IPS DF 6.9 (cell line): ENCODE results near the gene MAML3.

Experiments used
- DNase-seq: peaks from one replicate; pipeline ENCODE4 v3.0.0-alpha.2; 2013; ENCODE audit warnings: low read depth, low spot score
- H3K27ac ChIP-seq: one replicate; pipeline ENCODE4 v1.5.1; 2013; ENCODE audit warnings: low read length, control low read depth
- H3K27me3 ChIP-seq: 2 replicates; pipeline ENCODE4 v1.6.1; 2013; ENCODE audit warnings: mild to moderate bottlenecking, low read length; ENCODE audit not compliant: control insufficient read depth, insufficient read depth
- H3K36me3 ChIP-seq: 2 replicates; pipeline ENCODE4 v1.6.1; 2013; ENCODE audit warnings: low read length; ENCODE audit not compliant: control insufficient read depth, insufficient read depth
- H3K4me1 ChIP-seq: 2 replicates; pipeline ENCODE4 v1.6.1; 2013; ENCODE audit warnings: low read length; ENCODE audit not compliant: control insufficient read depth, insufficient read depth
- H3K4me3 ChIP-seq: 2 replicates; pipeline ENCODE4 v1.5.1; 2013; ENCODE audit warnings: mild to moderate bottlenecking, low read length
- H3K9me3 ChIP-seq: 2 replicates; pipeline ENCODE4 v1.6.1; 2013; ENCODE audit warnings: low read length, inconsistent platforms; ENCODE audit not compliant: control insufficient read depth, insufficient read depth
- WGBS: extraction: QIAGEN DNeasy Blood & Tissue Kit; methylation state at CpG from one replicate; pipeline ENCODE4 v1.1.7; 2013; ENCODE audit warnings: mixed read lengths, missing lambda C conversion rate; ENCODE audit not compliant: insufficient read length, insufficient coverage; 5-methylcytosine and 5-hydroxymethylcytosine counted together

MAML3 gene

DNA sequence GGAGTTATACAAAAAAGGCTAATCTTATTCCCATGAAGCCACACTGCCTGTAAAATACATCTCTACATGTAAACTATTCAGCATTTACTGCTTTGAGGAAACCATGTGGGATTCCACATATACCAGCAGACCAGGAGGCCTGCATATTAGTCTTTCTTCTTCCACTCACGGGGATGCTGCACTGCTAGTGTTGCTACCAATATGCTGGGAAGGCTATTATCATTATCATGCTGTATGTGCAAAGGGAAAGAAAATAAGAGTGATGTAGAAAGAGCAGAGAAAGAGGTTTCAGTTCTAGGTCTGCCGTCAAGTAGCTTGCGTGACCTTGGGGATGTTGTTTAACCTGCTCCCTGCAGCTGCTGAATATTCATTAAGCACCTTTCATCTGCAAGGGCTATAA is 427.4 kb downstream of the MAML3 start:
- H3K27ac ChIP-seq, result no peak overlapping the region
- no peaks in the 10 kb centered on the region for H3K4me1 ChIP-seq
- no peak overlapping the region for H3K4me3 ChIP-seq
- no CpG with 5 or more reads among the region's 3 CpGs for WGBS
- H3K36me3 ChIP-seq, result no peaks in the 10 kb centered on the region
- H3K27me3 ChIP-seq, result no peaks in the 10 kb centered on the region
- H3K9me3 ChIP-seq, result no peaks in the 10 kb centered on the region
- DNase-seq, result no peak

DNA sequence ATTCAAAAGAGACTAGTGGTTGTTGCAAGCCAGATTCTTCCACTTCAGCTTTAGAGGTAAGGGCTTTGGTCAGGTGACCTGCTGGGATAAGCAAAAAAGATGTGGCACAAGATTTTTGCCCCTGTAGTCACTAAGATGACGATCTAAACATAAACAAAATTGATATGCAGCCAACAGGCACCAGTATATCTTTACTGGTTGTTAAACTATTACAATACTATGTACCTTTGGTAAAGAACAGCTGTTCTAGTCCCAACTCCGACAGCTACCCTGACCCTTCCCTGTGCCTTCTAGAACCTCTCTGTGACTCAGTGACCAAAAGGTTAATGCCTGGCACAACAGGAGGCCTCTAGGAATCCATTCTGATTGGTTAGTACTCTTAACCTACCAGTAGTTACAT is 428.7 kb downstream of the MAML3 start:
- Histone ChIP-seq H3K4me1 (no peaks in the 10 kb centered on the region), H3K9me3 (no peaks in the 10 kb centered on the region), H3K4me3 (no peak overlapping the region), H3K27ac (no peak overlapping the region), H3K36me3 (no peaks in the 10 kb centered on the region), H3K27me3 (no peaks in the 10 kb centered on the region)
- no CpG with 5 or more reads among the region's 2 CpGs for whole genome bisulfite sequencing
- DNase-seq, result no peak

- Histone ChIP-seq H3K4me3 (no peak overlapping the region), H3K4me1 (no peaks in the 10 kb centered on the region), H3K9me3 (no peaks in the 10 kb centered on the region), H3K27ac (no peak overlapping the region), H3K27me3 (peaks cover 3% of the 10 kb centered on the region; the same call in 1 of the 2 replicates), H3K36me3 (peaks cover 3% of the 10 kb centered on the region; the same call in 1 of the 2 replicates)
- WGBS, result 100% methylated on average over 1 of the region's 4 CpGs
- DNase-seq, result no peak
Measured at GRCh38 chr4:139721789-139722188, 432.2 kb downstream of the MAML3 start.

GRCh38 chr4:139720806-139721205 is 433.2 kb downstream of the MAML3 start:
- no peak for DNase-seq
- Histone ChIP-seq H3K36me3 (peaks cover 3% of the 10 kb centered on the region; the same call in 1 of the 2 replicates), H3K27me3 (peaks cover 4% of the 10 kb centered on the region; the same call in 1 of the 2 replicates), H3K4me1 (no peaks in the 10 kb centered on the region), H3K9me3 (no peaks in the 10 kb centered on the region), H3K4me3 (no peak overlapping the region), H3K27ac (no peak overlapping the region)
- no CpG with 5 or more reads among the region's 6 CpGs for WGBS

- no peaks in the 10 kb centered on the region for H3K4me1 ChIP-seq
- H3K4me3 ChIP-seq, result no peak overlapping the region
- no peak for DNase-seq
- H3K36me3 ChIP-seq, result peaks cover 3% of the 10 kb centered on the region; the same call in 1 of the 2 replicates
- no CpG with 5 or more reads among the region's 16 CpGs for WGBS
- no peak overlapping the region for H3K27ac ChIP-seq
- no peaks in the 10 kb centered on the region for H3K9me3 ChIP-seq
- peaks cover 10% of the 10 kb centered on the region for H3K27me3 ChIP-seq
Measured at GRCh38 chr4:139719381-139720101, 434.4 kb downstream of the MAML3 start.

GRCh38 chr4:139718833-139719232 is 435.2 kb downstream of the MAML3 start:
- Histone ChIP-seq H3K36me3 (peaks cover 3% of the 10 kb centered on the region; the same call in 1 of the 2 replicates), H3K27me3 (peaks cover 10% of the 10 kb centered on the region), H3K9me3 (no peaks in the 10 kb centered on the region), H3K4me1 (no peaks in the 10 kb centered on the region), H3K4me3 (no peak overlapping the region), H3K27ac (no peak overlapping the region)
- no peak for DNase-seq
- no CpG with 5 or more reads among the region's 10 CpGs for WGBS

GRCh38 chr4:139718358-139718757 is 435.6 kb downstream of the MAML3 start:
- no CpG with 5 or more reads among the region's 6 CpGs for WGBS

GRCh38 chr4:139715746-139716391 is 438.1 kb downstream of the MAML3 start:
- no peaks in the 10 kb centered on the region for H3K9me3 ChIP-seq
- no peak overlapping the region for H3K27ac ChIP-seq
- no peaks in the 10 kb centered on the region for H3K4me1 ChIP-seq
- WGBS, result no CpG with 5 or more reads among the region's 9 CpGs
- H3K27me3 ChIP-seq, result peaks cover 15% of the 10 kb centered on the region
- no peak overlapping the region for H3K4me3 ChIP-seq
- DNase-seq, result no peak
- peaks cover 3% of the 10 kb centered on the region; the same call in 1 of the 2 replicates for H3K36me3 ChIP-seq

More at GRCh38 chr4:139718358-139718757, 435.6 kb downstream of the MAML3 start:
- no peak for DNase-seq
- no peak overlapping the region for H3K4me3 ChIP-seq
- H3K4me1 ChIP-seq, result no peaks in the 10 kb centered on the region
- no peak overlapping the region for H3K27ac ChIP-seq
- H3K36me3 ChIP-seq, result peaks cover 3% of the 10 kb centered on the region; the same call in 1 of the 2 replicates
- H3K27me3 ChIP-seq, result peaks cover 12% of the 10 kb centered on the region
- H3K9me3 ChIP-seq, result no peaks in the 10 kb centered on the region

GRCh38 chr4:139712882-139713281 is 441.1 kb downstream of the MAML3 start:
- DNase-seq, result no peak
- H3K4me1 ChIP-seq, result no peaks in the 10 kb centered on the region
- no peak overlapping the region for H3K4me3 ChIP-seq
- no peak overlapping the region for H3K27ac ChIP-seq
- no peaks in the 10 kb centered on the region for H3K9me3 ChIP-seq
- H3K27me3 ChIP-seq, result peaks cover 14% of the 10 kb centered on the region
- WGBS, result no CpG with 5 or more reads among the region's 2 CpGs
- H3K36me3 ChIP-seq, result no peaks in the 10 kb centered on the region

DNA sequence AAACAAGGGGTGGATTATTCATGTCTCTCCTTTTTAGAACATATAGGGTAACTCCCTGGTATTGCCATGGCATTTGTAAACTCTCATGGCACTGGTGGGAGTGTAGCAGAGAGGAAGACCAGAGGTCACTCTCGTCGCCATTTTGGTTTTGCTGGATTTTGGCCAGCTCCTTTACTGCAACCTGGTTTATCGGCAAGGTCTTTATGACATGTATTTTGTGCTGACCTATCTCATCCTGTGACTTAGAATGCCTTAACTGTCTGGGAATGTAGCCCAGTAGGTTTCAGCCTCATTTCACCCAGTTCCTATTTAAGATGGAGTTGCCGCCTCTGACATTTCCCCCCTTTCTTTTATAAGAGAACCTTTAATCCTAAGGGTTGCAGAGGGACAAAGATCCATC is 442.5 kb downstream of the MAML3 start:
- no peak for DNase-seq
- H3K4me3 ChIP-seq, result no peak overlapping the region
- H3K27ac ChIP-seq, result no peak overlapping the region
- no CpG with 5 or more reads among the region's 4 CpGs for WGBS
- H3K4me1 ChIP-seq, result no peaks in the 10 kb centered on the region
- H3K27me3 ChIP-seq, result peaks cover 12% of the 10 kb centered on the region
- no peaks in the 10 kb centered on the region for H3K9me3 ChIP-seq
- H3K36me3 ChIP-seq, result no peaks in the 10 kb centered on the region
